ENCODE data around the gene CD164L2.
A peak's percentile ranks its signal among the peaks of the same experiment; 100 is the strongest.

Gene CD164L2

GRCh38 chr1:27367160-27367650, 15.9 kb downstream of the CD164L2 start:
- intact Hi-C loops (cut with DNase I), result no loop called here
- DNase-seq, result peak in 1 of 10 donors; percentile 75

- peak in 9 of 10 donors; percentile 29 to 95 (median 64) for DNase-seq
- intact Hi-C loops (cut with DNase I), result no loop called here
Measured at GRCh38 chr1:27366411-27367159, 16.5 kb downstream of the CD164L2 start, which contains the start of gene MAP3K6. Gene MAP3K6 (minus strand): TSS chr1:27366961. CDS start chr1:27366597, 364 bp downstream.

GRCh38 chr1:27366113-27366410, 17.1 kb downstream of the CD164L2 start:
- intact Hi-C loops (cut with DNase I), result no loop called here
- peak; percentile 35 to 94 (median 53) for DNase-seq

GRCh38 chr1:27365372-27366112, 17.6 kb downstream of the CD164L2 start:
- DNase-seq, result peak; percentile 70 to 98 (median 82)
- intact Hi-C loops (cut with DNase I), result no loop called here

- intact Hi-C loops (cut with DNase I), result no loop called here
- DNase-seq, result peak in 2 of 10 donors; percentile 57 to 58
Measured at GRCh38 chr1:27364696-27365371, 18.3 kb downstream of the CD164L2 start.

GRCh38 chr1:27363766-27364695, 19.1 kb downstream of the CD164L2 start:
- peak in 1 of 10 donors; percentile 57 for DNase-seq
- intact Hi-C loops (cut with DNase I), result loop anchor here (1.0 kb wide), 1 partner anchor 26 kb away; no protein-coding TSS in a partner anchor

- intact Hi-C loops (cut with DNase I), result no loop called here
- no peak for DNase-seq
Measured at GRCh38 chr1:27361553-27361952, 21.6 kb downstream of the CD164L2 start.

GRCh38 chr1:27361044-27361402, 22.1 kb downstream of the CD164L2 start:
- intact Hi-C loops (cut with DNase I), result no loop called here
- DNase-seq, result no peak

GRCh38 chr1:27360159-27361043, 22.7 kb downstream of the CD164L2 start:
- intact Hi-C loops (cut with DNase I), result no loop called here
- peak in 1 of 10 donors; percentile 60 for DNase-seq

- no peak for DNase-seq
- intact Hi-C loops (cut with DNase I), result no loop called here
Measured at GRCh38 chr1:27359822-27360158, 23.3 kb downstream of the CD164L2 start.

- no peak for DNase-seq
- intact Hi-C loops (cut with DNase I), result no loop called here
Measured at GRCh38 chr1:27358928-27359313, 24.2 kb downstream of the CD164L2 start.

GRCh38 chr1:27358038-27358927, 24.9 kb downstream of the CD164L2 start:
- DNase-seq, result peak in 1 of 10 donors; percentile 76
- intact Hi-C loops (cut with DNase I), result no loop called here

GRCh38 chr1:27357281-27358037, 25.7 kb downstream of the CD164L2 start:
- intact Hi-C loops (cut with DNase I), result no loop called here

GRCh38 chr1:27356619-27357280, 26.4 kb downstream of the CD164L2 start:
- intact Hi-C loops (cut with DNase I), result no loop called here
- DNase-seq, result no peak

More at GRCh38 chr1:27357281-27358037, 25.7 kb downstream of the CD164L2 start:
- peak in 8 of 10 donors; percentile 46 to 95 (median 64) for DNase-seq

GRCh38 chr1:27356277-27356618, 26.9 kb downstream of the CD164L2 start:
- DNase-seq, result no peak
- intact Hi-C loops (cut with DNase I), result no loop called here

GRCh38 chr1:27355683-27356082, 27.4 kb downstream of the CD164L2 start:
- DNase-seq, result no peak
- intact Hi-C loops (cut with DNase I), result no loop called here

GRCh38 chr1:27353629-27354028, 29.5 kb downstream of the CD164L2 start:
- no peak for DNase-seq
- intact Hi-C loops (cut with DNase I), result no loop called here

All from posterior cingulate gyrus (tissue), 11 donors.